SK-N-MC (cell line): Measurements from ENCODE around the gene LRFN2.

Experiments
- DNase-seq: peaks from one replicate; pipeline ENCODE4 v3.0.0-alpha.2; 2011; ENCODE audit warnings: low read depth, low spot score
- H3K27ac ChIP-seq: fragments of 200-600 bp; sonication (generic); 2 replicates; pipeline ENCODE4 v1.5.1; 2016; ENCODE audit warnings: mixed run types
- H3K36me3 ChIP-seq: fragments of 200-600 bp; sonication (generic); 2 replicates; pipeline ENCODE4 v1.6.1; 2017; ENCODE audit warnings: antibody characterized with exemption, low read length, mixed read lengths; ENCODE audit not compliant: insufficient read depth
- H3K4me3 ChIP-seq: fragments of 200-600 bp; sonication (generic); 2 replicates; pipeline ENCODE4 v1.5.1; 2016
- H3K9ac ChIP-seq: fragments of 200-600 bp; sonication (generic); 2 replicates; pipeline ENCODE4 v1.8.0; 2017; ENCODE audit warnings: mixed run types, mixed read lengths; ENCODE audit not compliant: insufficient read length
- H3K9me3 ChIP-seq: fragments of 200-600 bp; sonication (generic); 2 replicates; pipeline ENCODE4 v1.6.1; 2017; ENCODE audit warnings: low read depth, mild to moderate bottlenecking, antibody characterized with exemption, low read length, moderate library complexity, mixed read lengths
- EZH2 ChIP-seq: fragments of 200-600 bp; sonication (generic); IDR thresholded peaks from one replicate; pipeline ENCODE4 v1.6.1; 2017; ENCODE audit warnings: antibody characterized with exemption
- FOXP2 ChIP-seq: optimal IDR thresholded peaks from 2 replicates; pipeline ENCODE3; 2011; ENCODE audit warnings: mild to moderate bottlenecking, moderate library complexity; ENCODE audit not compliant: insufficient read depth; ENCODE audit errors: extremely low read length, control extremely low read depth
- POLR2AphosphoS5 ChIP-seq: IDR thresholded peaks from 2 replicates; pipeline ENCODE4 v1.6.1; 2012; ENCODE audit warnings: mild to moderate bottlenecking, low read depth, low read length, borderline replicate concordance

LRFN2 gene

DNA sequence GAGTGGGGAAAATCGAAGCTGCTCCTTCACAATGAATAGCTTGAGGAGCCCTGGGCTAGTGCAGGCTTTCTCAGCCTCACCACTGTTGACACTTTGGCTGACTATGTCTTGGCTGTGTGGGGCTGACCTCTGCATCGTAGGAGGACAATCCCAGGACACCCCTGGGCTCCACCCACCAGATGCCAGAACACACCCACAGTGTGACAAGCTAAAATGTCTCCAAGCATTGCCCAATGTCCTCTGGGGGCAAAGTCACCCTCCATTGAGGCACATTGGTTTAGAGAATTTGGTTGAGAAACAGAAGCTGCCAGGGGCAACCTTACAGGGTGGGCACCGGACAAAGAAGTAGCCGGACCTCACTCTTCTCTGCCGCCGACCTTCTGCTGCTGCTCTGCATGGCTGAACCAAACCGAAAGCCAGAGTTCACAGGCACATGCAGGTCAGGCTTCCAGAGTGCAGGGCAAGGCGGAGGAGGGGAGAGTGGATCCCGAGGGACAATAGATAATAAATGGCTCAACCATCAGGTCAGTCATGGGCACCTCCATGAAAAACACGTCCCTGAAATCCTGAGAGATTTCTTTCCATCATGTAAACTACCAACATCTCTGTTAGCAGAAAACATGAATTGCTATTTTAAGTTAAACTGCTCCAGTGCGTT lies 189.0 kb downstream of the LRFN2 start:
- Histone ChIP-seq H3K9me3 (no peaks in the 10 kb centered on the region), H3K36me3 (no peaks in the 10 kb centered on the region), H3K4me3 (no peak overlapping the region), H3K27ac (no peak overlapping the region), H3K9ac (no peak overlapping the region)
- no peak for TF ChIP-seq POLR2AphosphoS5
- no peak for TF ChIP-seq EZH2
- no peak for TF ChIP-seq FOXP2
- no peak for DNase-seq

- TF ChIP-seq FOXP2 (no peak), EZH2 (no peak), POLR2AphosphoS5 (no peak)
- H3K27ac ChIP-seq: no peak overlapping the region
- DNase-seq: no peak
- H3K9me3 ChIP-seq: no peaks in the 10 kb centered on the region
- H3K4me3 ChIP-seq: no peak overlapping the region
- H3K9ac ChIP-seq: no peak overlapping the region
- H3K36me3 ChIP-seq: no peaks in the 10 kb centered on the region
Measured at GRCh38 chr6:40397287-40398033, 189.7 kb downstream of the LRFN2 start.

- Histone ChIP-seq H3K4me3 (no peak overlapping the region), H3K9me3 (no peaks in the 10 kb centered on the region), H3K27ac (no peak overlapping the region), H3K9ac (no peak overlapping the region), H3K36me3 (no peaks in the 10 kb centered on the region)
- TF ChIP-seq EZH2 (no peak), POLR2AphosphoS5 (no peak), FOXP2 (no peak)
- DNase-seq: no peak
Measured at GRCh38 chr6:40395698-40396076, 191.5 kb downstream of the LRFN2 start.

- Histone ChIP-seq H3K9me3 (no peaks in the 10 kb centered on the region), H3K9ac (no peak overlapping the region), H3K36me3 (no peaks in the 10 kb centered on the region), H3K27ac (no peak overlapping the region), H3K4me3 (no peak overlapping the region)
- TF ChIP-seq FOXP2 (no peak), EZH2 (no peak), POLR2AphosphoS5 (no peak)
- DNase-seq: no peak
Measured at GRCh38 chr6:40395066-40395697, 192.0 kb downstream of the LRFN2 start.

- DNase-seq: no peak
- Histone ChIP-seq H3K9me3 (no peaks in the 10 kb centered on the region), H3K4me3 (no peak overlapping the region), H3K9ac (no peak overlapping the region), H3K36me3 (no peaks in the 10 kb centered on the region), H3K27ac (no peak overlapping the region)
- TF ChIP-seq POLR2AphosphoS5: no peak
- TF ChIP-seq EZH2: no peak
- TF ChIP-seq FOXP2: no peak
Measured at GRCh38 chr6:40394381-40394780, 192.8 kb downstream of the LRFN2 start.

- no peaks in the 10 kb centered on the region for H3K9me3 ChIP-seq
- H3K27ac ChIP-seq: no peak overlapping the region
- H3K9ac ChIP-seq: no peak overlapping the region
- no peak overlapping the region for H3K4me3 ChIP-seq
- no peak for DNase-seq
- TF ChIP-seq FOXP2 (no peak), POLR2AphosphoS5 (no peak), EZH2 (no peak)
- no peaks in the 10 kb centered on the region for H3K36me3 ChIP-seq
Measured at GRCh38 chr6:40393641-40394040, 193.5 kb downstream of the LRFN2 start.

DNA sequence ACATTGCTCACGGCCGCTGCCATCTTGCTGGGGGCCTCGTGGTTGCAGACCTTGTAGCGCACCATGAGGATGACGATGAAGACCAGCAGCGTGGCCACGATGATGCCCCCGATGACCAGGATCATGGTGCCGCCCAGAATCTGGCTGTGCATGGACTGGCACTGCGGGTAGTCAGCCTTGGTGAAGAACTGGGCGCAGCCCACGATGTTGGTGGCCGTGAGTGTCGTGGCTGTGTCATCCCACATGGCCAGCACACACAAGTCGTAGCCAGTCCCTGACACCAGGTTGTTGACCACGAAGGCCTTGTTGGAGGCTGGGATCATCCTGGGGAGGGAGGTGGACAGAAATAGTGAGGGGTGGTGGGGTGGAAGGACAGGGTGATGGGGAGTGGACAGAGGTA lies 194.6 kb downstream of the LRFN2 start:
- Histone ChIP-seq H3K9me3 (no peaks in the 10 kb centered on the region), H3K4me3 (no peak overlapping the region), H3K27ac (no peak overlapping the region), H3K9ac (no peak overlapping the region), H3K36me3 (no peaks in the 10 kb centered on the region)
- DNase-seq: no peak
- TF ChIP-seq FOXP2 (no peak), POLR2AphosphoS5 (no peak), EZH2 (no peak)

DNA sequence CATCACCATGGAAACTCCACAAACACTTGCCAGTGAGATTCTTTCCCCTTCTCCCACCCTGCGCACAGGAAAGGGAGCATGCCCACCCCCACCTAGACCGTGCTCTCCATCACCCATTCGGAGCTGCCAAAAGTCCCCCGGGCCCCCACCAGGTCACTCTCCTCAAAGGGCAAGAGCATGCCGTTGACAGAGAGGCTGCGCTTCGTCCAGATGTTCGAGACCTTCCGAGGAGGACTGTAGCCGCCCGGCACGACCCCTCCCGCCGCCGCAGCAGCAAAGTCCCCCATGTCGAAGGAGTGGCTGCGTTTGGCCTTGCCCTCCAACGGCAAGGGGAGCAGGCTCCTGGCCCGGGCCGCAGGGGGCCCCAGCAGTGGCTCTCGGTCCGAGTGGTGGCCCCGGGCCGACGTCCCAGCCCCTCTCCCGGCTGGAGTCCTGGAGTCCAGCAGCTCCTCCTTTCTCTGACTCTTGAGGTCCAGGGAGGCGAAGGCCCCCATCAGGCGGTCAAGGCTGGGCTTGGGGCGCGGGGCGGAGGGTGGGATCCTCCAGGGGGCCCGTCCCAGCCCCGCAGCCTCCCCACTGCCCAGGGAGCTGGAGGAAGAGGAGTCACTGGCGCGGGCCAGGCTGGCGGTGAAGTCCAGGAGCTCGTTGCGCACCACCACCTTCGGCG lies 195.2 kb downstream of the LRFN2 start:
- Histone ChIP-seq H3K36me3 (no peaks in the 10 kb centered on the region), H3K9me3 (no peaks in the 10 kb centered on the region), H3K9ac (no peak overlapping the region), H3K4me3 (no peak overlapping the region), H3K27ac (no peak overlapping the region)
- no peak for DNase-seq
- TF ChIP-seq POLR2AphosphoS5: no peak
